HEK293T (cell line): ENCODE measurements around the gene CFAP92.

Source experiments
- BHLHE40 ChIP-seq: fragments of 450-650 bp; IDR thresholded peaks from 2 replicates; pipeline ENCODE4 v1.6.1; 2016; ENCODE audit warnings: mild to moderate bottlenecking, moderate library complexity, borderline replicate concordance
- SP1 ChIP-seq: fragments of 450-650 bp; IDR thresholded peaks from 2 replicates; pipeline ENCODE4 v1.6.1; 2017

DNA sequence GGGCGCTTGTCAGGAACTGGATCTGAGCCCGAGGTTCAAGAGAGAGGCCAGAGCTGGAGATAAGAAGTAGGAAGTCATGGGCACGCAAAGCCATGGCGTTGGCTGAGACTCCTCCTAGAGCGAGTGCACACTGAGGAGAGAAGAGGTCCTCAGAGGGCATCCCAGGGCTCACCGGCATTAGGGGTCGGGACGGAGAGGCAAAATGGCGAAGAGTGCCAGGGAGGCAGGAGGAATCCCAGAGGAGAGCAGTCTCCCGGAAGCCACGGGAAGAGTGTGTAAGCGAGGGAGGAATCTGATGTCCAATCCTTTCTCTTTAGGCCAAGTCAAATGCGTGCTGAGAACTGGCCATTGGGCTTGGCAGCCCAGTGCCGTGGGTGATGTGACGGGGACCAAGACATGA, 31.2 kb upstream of the CFAP92 start:
- TF ChIP-seq SP1: no peak
- TF ChIP-seq BHLHE40: no peak
